GM21360 (cell line): ENCODE measurements around the gene WNK2.

Source experiments
- ATAC-seq: cut with Tn5 transposase; IDR thresholded peaks from one replicate; pipeline ENCODE4 v1.9.1; 2021; ENCODE audit warnings: mild to moderate bottlenecking, moderate library complexity; ENCODE audit not compliant: unreplicated experiment

The WNK2 gene

GRCh38 chr9:93252116-93252780, 68.3 kb downstream of the WNK2 start:
- no peak for ATAC-seq

- ATAC-seq = no peak
Observed at GRCh38 chr9:93252781-93253530, 69.0 kb downstream of the WNK2 start.

- ATAC-seq = no peak
Observed at GRCh38 chr9:93253633-93254032, 69.7 kb downstream of the WNK2 start.

GRCh38 chr9:93254061-93254481, 70.1 kb downstream of the WNK2 start:
- ATAC-seq = no peak

- ATAC-seq = no peak
Observed at GRCh38 chr9:93254806-93255493, 71.0 kb downstream of the WNK2 start.

- no peak for ATAC-seq
Observed at GRCh38 chr9:93255494-93255867, 71.5 kb downstream of the WNK2 start.

- no peak for ATAC-seq
Observed at GRCh38 chr9:93255994-93256877, 72.3 kb downstream of the WNK2 start.

- no peak for ATAC-seq
Observed at GRCh38 chr9:93256878-93257807, 73.2 kb downstream of the WNK2 start.

- ATAC-seq = no peak
Observed at GRCh38 chr9:93257808-93258331, 73.9 kb downstream of the WNK2 start.

- ATAC-seq = no peak
Observed at GRCh38 chr9:93258419-93258817, 74.5 kb downstream of the WNK2 start.

GRCh38 chr9:93258818-93259489, 75.0 kb downstream of the WNK2 start:
- no peak for ATAC-seq

GRCh38 chr9:93259490-93260262, 75.7 kb downstream of the WNK2 start:
- ATAC-seq = no peak

GRCh38 chr9:93260263-93261066, 76.5 kb downstream of the WNK2 start:
- ATAC-seq = no peak

GRCh38 chr9:93261281-93261680, 77.3 kb downstream of the WNK2 start:
- no peak for ATAC-seq

- no peak for ATAC-seq
Observed at GRCh38 chr9:93261735-93262523, 78.0 kb downstream of the WNK2 start.

GRCh38 chr9:93262537-93263310, 78.8 kb downstream of the WNK2 start:
- no peak for ATAC-seq
